Small intestine (tissue), 7 donors: ENCODE data around the gene PCSK7. TPM values are rescaled to one million over a fixed set of nuclear protein-coding genes. Genes with fewer than 3 reads are reported as not detected.
"Not testable (repeated sequence)": the region's sequence is repeated elsewhere in the genome, so short reads cannot be mapped to it uniquely, and the experiment has no call there.

ENCODE experiments used
- DNase-seq, 2 donors: peaks; one replicate each; pipeline versions ENCODE4 v3.0.0 to v3.0.0-alpha.2; 2013
- FAIRE-seq: peaks from 2 replicates; lab custom pipeline; 2012; peaks lifted over from hg19 to GRCh38; lab: Jason Lieb, UNC
- H3K27ac ChIP-seq, 3 donors: one replicate each; pipeline ENCODE4 v1.5.1; 2013; ENCODE audit warnings: low read length in 2 of 3, mild to moderate bottlenecking in 2 of 3, control low read depth in 1 of 3, inconsistent platforms in 1 of 3, low read depth in 1 of 3, moderate library complexity in 1 of 3
- H3K27me3 ChIP-seq, 3 donors: one replicate each; pipeline ENCODE4 v1.6.1; 2013; ENCODE audit warnings: low read length in 3 of 3, inconsistent platforms in 1 of 3; ENCODE audit not compliant: control insufficient read depth in 3 of 3, insufficient read depth in 3 of 3
- H3K36me3 ChIP-seq, 3 donors: one replicate each; pipeline ENCODE4 v1.6.1; 2013; ENCODE audit warnings: low read length in 3 of 3, inconsistent platforms in 1 of 3, low read depth in 1 of 3, mild to moderate bottlenecking in 1 of 3, moderate library complexity in 1 of 3; ENCODE audit not compliant: control insufficient read depth in 3 of 3, insufficient read depth in 2 of 3
- H3K4me1 ChIP-seq, 3 donors: one replicate each; pipeline ENCODE4 v1.6.1; 2013; ENCODE audit warnings: low read length in 2 of 3, inconsistent platforms in 1 of 3, low read depth in 1 of 3, mild to moderate bottlenecking in 1 of 3, moderate library complexity in 1 of 3; ENCODE audit not compliant: control insufficient read depth in 3 of 3, insufficient read depth in 2 of 3
- H3K4me3 ChIP-seq, 3 donors: one replicate each; pipeline ENCODE4 v1.5.1; 2013; ENCODE audit warnings: low read length in 3 of 3, control low read depth in 1 of 3, inconsistent platforms in 1 of 3, low read depth in 1 of 3, mild to moderate bottlenecking in 1 of 3, moderate library complexity in 1 of 3
- H3K9me3 ChIP-seq, 2 donors: one replicate each; pipeline ENCODE4 v1.6.1; 2013; ENCODE audit warnings: low read depth in 1 of 2, low read length in 1 of 2; ENCODE audit not compliant: control insufficient read depth in 2 of 2, insufficient read depth in 1 of 2
- WGBS, 3 donors: extraction: QIAGEN DNeasy Blood & Tissue Kit; methylation state at CpG; one replicate each; pipeline ENCODE4 v1.1.7; 2013; 5-methylcytosine and 5-hydroxymethylcytosine counted together
- polyA plus RNA-seq, 4 donors: library from polyadenylated mRNA; stranded (reverse) in 3 of 4; unstranded in 1 of 4; fragments of 200-250 nt in 3 of 4; fragments of 120-200 nt in 1 of 4; gene quantifications; one replicate each; pipeline versions ENCODE4 v1.2.1 to v1.2.3, GENCODE V29; 2013
- donor health status: healthy with polysubstance abuse.
- donor health status: control.
- donor health status: control.
- donor health status: Bipolar disorder and iron deficiency.
- donor health status: healthy.

The PCSK7 gene
- polyA plus RNA-seq, 4 donors = 32.0 to 60.8 (median 42.4) TPM

GRCh38 chr11:117207481-117207880, 24.4 kb downstream of the PCSK7 start:
- H3K27me3 ChIP-seq, FAIRE-seq, H3K4me3 ChIP-seq, DNase-seq, H3K9me3 ChIP-seq, H3K27ac ChIP-seq, H3K4me1 ChIP-seq: not testable (repeated sequence)
- 87 to 96% (median 94%) methylated on average over 5 of the region's 5 CpGs for WGBS, 3 donors
- H3K36me3 ChIP-seq = peaks cover 0 to 43% (median 10%) of the 10 kb centered on the region in 3 donors

DNA sequence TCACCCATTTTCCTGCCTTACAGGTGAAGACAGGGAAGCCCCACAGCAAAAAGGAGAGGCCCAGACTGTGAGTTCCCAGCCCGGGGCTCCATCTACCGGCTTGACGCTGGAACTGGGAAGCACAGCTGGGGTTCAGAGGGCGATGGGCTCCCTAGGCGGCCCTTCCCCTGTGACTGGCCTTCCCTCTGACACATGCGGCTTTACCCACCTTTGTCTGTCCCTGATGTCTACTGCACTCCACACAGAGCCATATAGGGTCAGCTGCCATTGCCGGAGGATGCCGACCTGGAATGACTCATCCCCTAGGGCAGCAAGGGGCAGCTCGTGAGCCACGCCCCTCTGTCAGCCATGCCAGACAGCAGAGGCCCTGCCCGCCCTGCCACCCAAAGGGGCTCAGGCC, 25.0 kb downstream of the PCSK7 start:
- H3K9me3 ChIP-seq, DNase-seq, H3K4me1 ChIP-seq, H3K4me3 ChIP-seq, H3K27me3 ChIP-seq, FAIRE-seq, H3K27ac ChIP-seq: not testable (repeated sequence)
- peaks cover 2 to 49% (median 10%) of the 10 kb centered on the region in 3 donors for H3K36me3 ChIP-seq
- 56 to 79% (median 78%) methylated on average over 4 to 6 of the region's 11 CpGs for WGBS, 3 donors

DNA sequence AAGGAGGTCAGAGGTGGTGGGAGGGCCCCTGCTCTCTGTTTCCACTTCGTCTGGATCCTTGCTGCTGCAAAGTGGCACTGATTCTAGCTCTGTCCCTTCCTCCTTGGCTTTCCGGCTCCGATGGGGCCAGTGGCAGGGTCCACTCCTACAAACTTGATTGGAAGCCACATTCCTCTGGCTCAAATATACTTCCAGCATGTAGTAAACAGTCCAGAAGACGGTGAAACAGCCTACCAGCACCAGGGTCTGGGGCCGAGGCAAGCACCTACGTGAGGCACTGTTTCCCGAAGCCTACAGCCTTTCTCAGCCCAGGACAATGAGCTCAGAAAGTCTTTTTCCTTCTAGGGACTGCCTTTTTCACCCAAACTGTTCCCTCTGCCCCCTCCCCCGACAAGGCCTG, 25.8 kb downstream of the PCSK7 start:
- H3K4me3 ChIP-seq, H3K27me3 ChIP-seq, H3K9me3 ChIP-seq, FAIRE-seq, DNase-seq, H3K27ac ChIP-seq, H3K4me1 ChIP-seq: not testable (repeated sequence)
- 81 to 89% (median 89%) methylated on average over 7 to 8 of the region's 8 CpGs for WGBS, 3 donors
- H3K36me3 ChIP-seq = peaks cover 2 to 56% (median 10%) of the 10 kb centered on the region in 3 donors

DNA sequence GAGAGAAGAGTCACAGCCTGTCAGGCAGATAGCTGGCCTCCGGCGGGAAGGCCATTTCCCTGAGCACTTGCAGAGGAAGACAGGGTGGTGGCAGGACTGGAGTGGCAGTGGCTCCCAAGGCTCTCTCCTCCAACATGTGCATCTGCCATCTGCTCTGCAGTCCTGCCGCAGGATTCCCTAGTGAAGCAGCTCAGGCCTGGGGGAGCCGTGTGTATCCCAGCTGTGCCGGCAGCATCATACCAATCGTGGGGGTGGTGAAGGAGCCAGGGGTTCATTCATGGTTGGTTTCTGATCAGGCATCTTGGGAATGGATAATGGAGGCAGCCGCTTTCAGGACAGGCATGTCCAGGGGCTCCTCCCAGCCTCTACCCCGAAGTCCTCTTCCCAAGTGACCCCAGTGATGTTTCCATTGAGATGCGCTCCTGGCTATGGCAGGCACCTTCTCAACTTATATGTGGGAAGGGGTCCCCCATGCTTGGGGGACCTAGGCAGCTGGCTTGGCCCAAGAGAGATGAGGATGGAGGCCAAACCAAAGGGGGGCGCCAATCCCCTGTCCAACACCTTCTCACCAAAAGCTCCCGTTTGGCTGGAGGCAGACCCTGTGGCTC, 26.6 kb downstream of the PCSK7 start:
- DNase-seq (no peak), FAIRE-seq (no peak)
- Histone ChIP-seq H3K9me3 (no peaks in the 10 kb centered on the region), H3K4me3 (no peak overlapping the region), H3K36me3 (peaks cover 2 to 56% (median 9%) of the 10 kb centered on the region in 3 donors), H3K27me3 (no peaks in the 10 kb centered on the region), H3K27ac (no peak overlapping the region), H3K4me1 (no peaks in the 10 kb centered on the region)
- WGBS, 3 donors = 88 to 92% (median 92%) methylated on average over 11 of the region's 11 CpGs

GRCh38 chr11:117204283-117205080, 27.4 kb downstream of the PCSK7 start:
- no peak overlapping the region for H3K4me3 ChIP-seq
- FAIRE-seq (no peak), DNase-seq (no peak)
- peaks cover 0 to 6% (median 0%) of the 10 kb centered on the region in 3 donors for H3K4me1 ChIP-seq
- 82 to 92% (median 90%) methylated on average over 16 to 17 of the region's 17 CpGs for WGBS, 3 donors
- H3K9me3 ChIP-seq = no peaks in the 10 kb centered on the region
- H3K27me3 ChIP-seq = no peaks in the 10 kb centered on the region
- H3K36me3 ChIP-seq = peaks cover 2 to 61% (median 9%) of the 10 kb centered on the region in 3 donors
- peak overlapping the region in 2 of 3 donors; percentile 18 to 23 for H3K27ac ChIP-seq

DNA sequence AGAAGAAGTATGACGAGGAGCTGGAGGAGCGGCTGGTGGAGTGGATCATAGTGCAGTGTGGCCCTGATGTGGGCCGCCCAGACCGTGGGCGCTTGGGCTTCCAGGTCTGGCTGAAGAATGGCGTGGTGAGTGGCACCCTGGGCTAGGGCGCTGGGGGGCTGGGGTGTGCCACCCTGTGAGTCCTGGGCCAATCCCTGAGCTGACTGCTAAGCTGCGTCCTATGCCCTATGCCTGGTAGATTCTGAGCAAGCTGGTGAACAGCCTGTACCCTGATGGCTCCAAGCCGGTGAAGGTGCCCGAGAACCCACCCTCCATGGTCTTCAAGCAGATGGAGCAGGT, 28.8 kb downstream of the PCSK7 start:
- DNase-seq (no peak), FAIRE-seq (no peak)
- peak overlapping the region in 2 of 3 donors; percentile 34 to 58 for H3K27ac ChIP-seq
- no peaks in the 10 kb centered on the region for H3K9me3 ChIP-seq
- whole genome bisulfite sequencing, 3 donors = 92 to 97% (median 97%) methylated on average over 10 of the region's 10 CpGs
- H3K36me3 ChIP-seq = peaks cover 2 to 66% (median 9%) of the 10 kb centered on the region in 3 donors
- no peaks in the 10 kb centered on the region for H3K27me3 ChIP-seq
- H3K4me3 ChIP-seq = peak overlapping the region in 1 of 3 donors; percentile 47
- H3K4me1 ChIP-seq = peaks cover 0 to 19% (median 0%) of the 10 kb centered on the region in 3 donors

DNA sequence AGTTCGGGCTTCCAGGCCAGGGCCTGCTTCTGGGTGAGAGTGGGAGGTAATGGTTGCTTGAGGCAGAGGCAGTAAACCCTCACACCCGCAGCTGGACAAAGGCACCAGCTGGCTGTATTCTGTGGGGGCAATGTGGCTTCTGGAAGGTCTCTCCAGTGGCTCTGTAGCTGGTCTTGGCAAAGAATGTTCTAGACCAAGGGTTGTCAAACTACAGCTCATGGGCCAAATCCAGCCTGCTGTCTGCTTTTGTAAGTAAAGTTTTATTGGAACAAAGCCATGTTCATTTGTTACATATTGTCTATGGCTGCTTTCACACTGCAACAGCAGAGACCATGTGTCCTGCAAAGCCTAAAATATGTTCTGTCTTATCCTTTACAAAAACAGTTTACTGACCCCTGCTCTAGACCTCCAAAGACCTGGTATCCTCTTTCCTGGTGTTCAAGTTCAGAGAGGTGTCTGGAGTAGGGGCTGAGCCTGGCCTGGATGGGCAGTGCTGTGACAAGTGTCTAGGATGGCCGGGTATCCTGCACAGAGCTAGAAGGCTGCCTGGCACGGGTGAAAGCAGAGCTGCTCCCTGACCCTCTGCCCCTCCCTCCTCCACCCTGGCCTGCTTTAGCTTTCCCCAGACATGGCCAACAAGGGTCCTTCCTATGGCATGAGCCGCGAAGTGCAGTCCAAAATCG, 29.3 kb downstream of the PCSK7 start:
- H3K27ac ChIP-seq = peak overlapping the region in 2 of 3 donors; percentile 58 to 86
- peaks cover 2 to 71% (median 9%) of the 10 kb centered on the region in 3 donors for H3K36me3 ChIP-seq
- H3K4me3 ChIP-seq = peak overlapping the region in 1 of 3 donors; percentile 47
- FAIRE-seq (no peak), DNase-seq (no peak)
- H3K27me3 ChIP-seq = no peaks in the 10 kb centered on the region
- peaks cover 0 to 19% (median 0%) of the 10 kb centered on the region in 3 donors for H3K4me1 ChIP-seq
- WGBS, 3 donors = 73 to 89% (median 84%) methylated on average over 7 of the region's 7 CpGs
- H3K9me3 ChIP-seq = no peaks in the 10 kb centered on the region

DNA sequence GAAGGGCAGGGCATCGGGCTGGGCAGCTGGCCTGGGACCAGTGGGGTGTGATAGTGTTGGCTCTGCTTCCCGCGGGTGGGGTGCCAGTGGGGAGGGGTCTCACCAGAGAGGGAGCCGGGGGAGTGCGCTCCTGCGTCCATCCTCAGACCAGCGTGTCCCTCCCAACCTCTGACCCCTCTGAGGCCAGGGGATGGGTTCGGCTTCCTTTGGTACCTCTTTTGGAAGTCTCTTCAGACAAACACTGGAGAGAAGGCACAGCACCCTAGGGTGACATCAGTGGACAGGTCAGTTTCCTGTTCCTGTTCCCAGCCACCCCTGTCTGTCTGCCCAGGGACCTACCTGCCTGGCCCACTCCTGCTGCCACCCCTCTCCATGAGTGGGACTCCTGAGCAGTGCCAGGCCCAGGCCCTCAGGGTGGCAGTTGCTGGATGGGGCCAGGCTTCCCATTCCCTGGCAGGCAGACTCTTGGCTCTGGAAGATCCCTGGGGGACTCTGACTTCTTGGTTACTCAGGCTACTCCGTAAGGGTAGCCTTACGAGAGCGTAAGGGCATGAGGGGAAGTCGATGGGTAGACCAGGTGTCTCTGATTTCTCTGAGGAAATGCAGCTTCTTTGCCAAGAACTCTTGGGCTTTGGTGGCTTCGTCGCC, 30.1 kb downstream of the PCSK7 start:
- 67 to 79% (median 78%) methylated on average over 14 of the region's 14 CpGs for WGBS, 3 donors
- H3K4me3 ChIP-seq = peak overlapping the region in 1 of 3 donors; percentile 47
- peaks cover 2 to 79% (median 9%) of the 10 kb centered on the region in 3 donors for H3K36me3 ChIP-seq
- no peaks in the 10 kb centered on the region for H3K27me3 ChIP-seq
- H3K9me3 ChIP-seq = no peaks in the 10 kb centered on the region
- DNase-seq (no peak), FAIRE-seq (no peak)
- H3K4me1 ChIP-seq = peaks cover 0 to 19% (median 0%) of the 10 kb centered on the region in 3 donors
- peak overlapping the region in 2 of 3 donors; percentile 58 to 86 for H3K27ac ChIP-seq
